GM15510 (cell line): ENCODE results near the gene NTN3.

ENCODE experiments used
- POLR2A ChIP-seq: IDR thresholded peaks from 3 replicates; pipeline ENCODE4 v1.6.1; 2011; ENCODE audit warnings: borderline replicate concordance; ENCODE audit not compliant: insufficient read length; ENCODE audit errors: extremely low read depth

NTN3 gene

GRCh38 chr16:2471016-2471652 is at the start of gene NTN3:
NTN3 (plus strand) TSS chr16:2471297; CDS start chr16:2471702, 405 bp downstream.
- no peak for TF ChIP-seq POLR2A

- no peak for TF ChIP-seq POLR2A
These were observed 48.8 kb upstream of the NTN3 start for GRCh38 chr16:2422123-2422867.

GRCh38 chr16:2424061-2425007 is 46.8 kb upstream of the NTN3 start:
- TF ChIP-seq POLR2A: no peak

GRCh38 chr16:2425008-2425518 is 46.0 kb upstream of the NTN3 start:
- no peak for TF ChIP-seq POLR2A

- no peak for TF ChIP-seq POLR2A
These were observed 45.2 kb upstream of the NTN3 start for GRCh38 chr16:2425825-2426430.

- TF ChIP-seq POLR2A: no peak
These were observed 44.1 kb upstream of the NTN3 start for GRCh38 chr16:2426941-2427361.

GRCh38 chr16:2427526-2427925 is 43.6 kb upstream of the NTN3 start:
- no peak for TF ChIP-seq POLR2A

GRCh38 chr16:2428051-2428783 is 42.9 kb upstream of the NTN3 start:
- TF ChIP-seq POLR2A: no peak

GRCh38 chr16:2428784-2429033 is 42.4 kb upstream of the NTN3 start:
- TF ChIP-seq POLR2A: no peak

- TF ChIP-seq POLR2A: peak; percentile 79
These were observed 41.9 kb upstream of the NTN3 start, which contains the start of gene CCNF for GRCh38 chr16:2429034-2429770. CCNF (plus strand) TSS chr16:2429447; CDS start chr16:2429482, 35 bp downstream.

GRCh38 chr16:2429771-2430663 is 41.1 kb upstream of the NTN3 start:
- TF ChIP-seq POLR2A: no peak

GRCh38 chr16:2432286-2432685 is 38.8 kb upstream of the NTN3 start:
- no peak for TF ChIP-seq POLR2A
